HG03354 (cell line): Measurements from ENCODE around the gene CRLF1.
"Not testable (repeated sequence)": the region's sequence is repeated elsewhere in the genome, so short reads cannot be mapped to it uniquely, and the experiment has no call there.

Source experiments
- ATAC-seq: cut with Tn5 transposase; IDR thresholded peaks from one replicate; pipeline ENCODE4 v1.9.1; 2021; ENCODE audit warnings: mild to moderate bottlenecking; ENCODE audit not compliant: unreplicated experiment, poor library complexity, severe bottlenecking

CRLF1 gene

GRCh38 chr19:18596752-18597157, 9.8 kb downstream of the CRLF1 start:
- no peak for ATAC-seq

DNA sequence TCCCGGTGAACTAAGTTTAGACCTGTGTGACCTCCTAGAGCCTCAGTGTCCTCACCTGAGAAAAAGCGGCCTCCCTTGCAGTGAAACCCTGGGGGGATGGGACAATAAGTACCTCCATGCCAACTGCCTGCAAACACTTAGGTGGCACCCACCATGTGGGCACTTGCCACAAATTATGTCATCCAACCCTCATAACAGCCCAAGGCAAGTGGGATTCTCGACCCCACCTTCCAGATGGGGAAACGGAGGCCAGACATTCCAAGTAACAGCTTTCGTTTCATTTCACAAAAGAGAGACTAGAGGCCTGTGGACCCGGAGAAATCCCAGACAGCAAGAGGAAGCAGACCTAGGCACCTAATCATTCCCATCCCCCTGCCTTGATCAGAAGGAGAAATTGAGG, 11.1 kb downstream of the CRLF1 start:
- ATAC-seq, result no peak

- ATAC-seq, result no peak
Observed at GRCh38 chr19:18594824-18595373, 11.7 kb downstream of the CRLF1 start.

- no peak for ATAC-seq
Observed at GRCh38 chr19:18594096-18594823, 12.3 kb downstream of the CRLF1 start.

DNA sequence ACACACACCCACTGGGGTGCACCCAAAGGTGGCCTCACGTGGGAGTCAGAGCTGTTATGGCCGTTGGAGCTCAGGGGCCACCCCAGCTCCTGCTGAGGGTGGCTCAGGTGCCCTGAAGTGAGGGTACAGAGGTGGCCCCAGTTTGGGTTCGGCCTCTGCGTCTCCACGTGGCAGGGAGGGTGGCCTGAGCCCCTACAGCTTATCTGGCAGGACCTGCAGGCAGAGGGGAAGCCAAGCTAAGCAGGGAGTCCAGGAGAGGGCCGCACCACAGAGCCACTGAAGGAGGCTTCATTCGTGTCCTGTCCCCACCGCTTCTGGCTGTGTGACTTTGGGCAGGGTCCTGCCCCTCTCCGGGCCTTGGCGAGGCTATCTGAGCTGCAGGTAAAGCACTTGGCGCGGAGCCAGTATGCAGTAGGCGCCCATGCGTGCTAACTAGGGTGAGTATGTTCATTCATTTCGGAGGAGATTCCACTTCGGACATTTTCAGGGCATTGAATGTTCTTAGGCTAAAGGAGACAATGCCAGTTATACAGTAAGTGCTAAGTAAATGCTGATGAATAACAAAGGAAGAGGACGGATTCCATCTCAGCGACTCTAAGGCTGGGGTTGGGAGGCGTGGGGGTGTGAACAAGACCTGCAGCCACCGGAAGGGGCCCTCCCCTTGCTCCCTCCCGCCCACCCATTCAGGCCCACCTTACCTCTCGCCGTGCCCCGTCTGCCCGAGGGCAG, 13.1 kb downstream of the CRLF1 start:
- no peak for ATAC-seq

DNA sequence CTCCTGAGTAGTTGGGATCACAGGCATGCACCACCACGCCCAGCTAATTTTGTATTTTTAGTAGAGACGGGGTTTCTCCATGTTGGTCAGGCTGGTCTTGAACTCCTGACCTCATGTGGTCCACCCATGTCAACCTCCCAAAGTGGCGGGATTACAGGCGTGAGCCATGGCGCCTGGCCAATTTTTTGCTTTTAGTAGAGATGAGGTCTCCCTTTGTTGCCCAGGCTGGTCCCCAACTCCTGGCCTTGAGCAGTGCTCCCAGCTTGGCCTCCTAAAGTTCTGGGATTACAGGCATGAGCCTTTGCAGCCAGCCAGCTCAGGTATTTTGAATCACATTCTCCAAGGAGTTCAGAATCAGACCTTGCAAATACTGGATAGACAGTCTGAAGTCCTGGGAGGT, 13.9 kb downstream of the CRLF1 start:
- ATAC-seq, result not testable (repeated sequence)

DNA sequence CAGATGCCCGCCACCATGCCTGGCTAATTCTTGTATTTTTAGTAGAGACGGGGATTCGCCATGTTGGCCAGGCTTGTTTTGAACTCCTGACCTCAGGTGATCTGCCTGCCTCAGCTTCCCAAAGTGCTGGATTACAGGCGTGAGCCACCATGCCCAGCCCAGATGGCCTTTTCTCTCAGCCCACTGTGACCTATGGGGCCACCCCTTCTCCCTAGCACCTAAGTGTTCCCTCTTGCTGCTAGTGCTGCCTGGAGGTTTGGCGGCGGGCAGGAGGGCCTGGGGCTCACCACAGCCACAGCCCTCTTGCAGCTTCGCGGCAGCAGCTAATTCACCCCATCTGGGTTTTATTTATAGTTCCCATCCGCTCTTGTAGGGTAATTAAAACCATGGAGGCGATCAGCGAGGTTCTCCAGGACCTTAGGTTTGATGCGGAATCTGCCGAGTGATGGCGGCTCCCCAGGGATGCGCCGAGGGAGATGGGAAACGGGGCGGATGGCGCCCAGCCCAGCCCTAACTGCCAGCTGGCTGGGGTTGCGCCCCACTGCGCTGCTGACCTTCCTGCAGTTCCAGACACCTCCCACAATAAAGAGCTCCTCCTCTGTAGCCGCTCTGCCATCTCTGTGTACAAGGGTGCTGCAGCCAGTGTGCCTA, 14.7 kb downstream of the CRLF1 start:
- no peak for ATAC-seq

GRCh38 chr19:18590273-18591272, 16.0 kb downstream of the CRLF1 start:
- ATAC-seq, result no peak

- peak; percentile 40 for ATAC-seq
Observed at GRCh38 chr19:18589380-18590272, 17.0 kb downstream of the CRLF1 start.

- peak; percentile 72 for ATAC-seq
Observed at GRCh38 chr19:18588611-18589379, 17.8 kb downstream of the CRLF1 start, which contains the start of gene REX1BD. Gene REX1BD (plus strand): TSS chr19:18588798. CDS start chr19:18588802, 4 bp downstream.

DNA sequence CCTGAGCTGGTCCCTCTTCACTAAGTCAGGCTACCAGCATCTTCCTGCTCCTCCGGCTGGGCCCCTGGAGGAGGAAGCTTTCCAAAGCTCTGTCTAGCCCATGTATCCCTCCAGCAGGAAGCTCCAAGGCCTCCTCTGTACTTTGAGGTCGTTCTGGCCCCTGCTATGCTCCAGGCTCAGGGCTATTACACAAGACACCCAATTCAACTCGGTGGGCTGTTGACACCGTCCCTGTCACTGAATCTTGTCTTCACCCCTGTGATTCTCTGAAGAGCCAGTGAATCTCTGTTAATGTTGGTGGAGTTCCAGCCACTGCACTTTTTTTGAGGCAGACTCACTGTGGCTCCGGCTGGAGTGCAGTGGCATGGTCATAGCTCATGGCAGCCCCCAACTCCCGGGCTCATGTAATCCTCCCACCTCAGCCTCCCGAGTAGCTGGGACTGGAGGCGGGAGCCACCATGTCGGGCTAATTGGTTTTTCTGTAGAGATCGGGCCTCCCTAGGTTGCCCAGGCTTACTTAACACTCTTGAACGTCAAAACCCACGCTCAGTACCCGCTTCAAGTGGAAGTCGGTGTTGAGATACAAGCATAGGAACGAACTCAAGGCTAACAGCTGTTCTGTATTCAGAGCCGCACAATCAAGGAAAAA, 18.5 kb downstream of the CRLF1 start:
- no peak for ATAC-seq

GRCh38 chr19:18587561-18587960, 19.0 kb downstream of the CRLF1 start:
- ATAC-seq, result no peak

DNA sequence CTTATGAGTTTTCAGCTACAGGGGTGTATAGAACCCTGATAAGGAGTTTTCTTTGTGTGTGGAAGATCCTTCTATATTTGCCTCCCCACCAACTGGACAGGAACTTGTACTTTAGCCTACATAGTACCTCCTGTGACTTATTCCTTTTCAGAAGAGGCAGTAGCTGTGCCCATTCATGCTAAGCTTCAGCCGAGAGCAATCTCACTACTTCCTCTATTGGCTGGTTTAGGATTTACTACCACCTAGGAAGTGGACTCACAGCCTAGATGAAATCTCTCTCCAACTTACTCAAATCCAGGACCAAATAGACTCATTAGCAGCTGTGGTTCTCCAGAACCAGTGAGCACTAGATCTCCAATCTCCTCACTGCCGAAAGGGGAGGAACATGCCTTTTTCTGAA, 20.3 kb downstream of the CRLF1 start:
- ATAC-seq, result no peak

GRCh38 chr19:18580311-18580710, 26.3 kb downstream of the CRLF1 start:
- no peak for ATAC-seq

DNA sequence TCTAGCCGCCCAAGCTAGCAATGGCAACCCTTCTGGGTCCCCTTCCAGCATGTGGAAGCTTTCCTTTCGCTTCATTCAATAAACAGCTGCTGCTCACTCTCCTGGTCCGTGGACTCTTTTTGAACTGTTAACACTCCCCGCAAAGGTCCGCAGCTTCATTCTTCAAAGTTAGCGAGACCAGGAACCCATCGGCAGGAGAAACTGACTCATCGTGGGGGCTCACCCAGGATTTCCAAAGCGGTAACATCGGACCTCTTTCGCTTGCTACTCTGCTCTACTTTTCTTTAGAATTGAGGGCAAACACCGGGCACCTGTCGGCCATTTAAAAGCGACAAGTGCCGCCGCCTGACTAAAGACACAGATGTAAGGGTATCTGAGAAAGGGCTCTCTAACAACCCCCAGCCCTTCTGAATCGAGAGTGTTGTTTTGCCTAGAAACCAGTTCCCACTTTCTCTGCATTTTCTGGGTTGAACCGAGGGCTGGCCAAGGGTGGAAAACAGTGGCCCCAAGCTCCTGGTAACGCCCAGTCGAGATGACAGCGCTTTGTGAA, 29.2 kb downstream of the CRLF1 start:
- ATAC-seq, result no peak

DNA sequence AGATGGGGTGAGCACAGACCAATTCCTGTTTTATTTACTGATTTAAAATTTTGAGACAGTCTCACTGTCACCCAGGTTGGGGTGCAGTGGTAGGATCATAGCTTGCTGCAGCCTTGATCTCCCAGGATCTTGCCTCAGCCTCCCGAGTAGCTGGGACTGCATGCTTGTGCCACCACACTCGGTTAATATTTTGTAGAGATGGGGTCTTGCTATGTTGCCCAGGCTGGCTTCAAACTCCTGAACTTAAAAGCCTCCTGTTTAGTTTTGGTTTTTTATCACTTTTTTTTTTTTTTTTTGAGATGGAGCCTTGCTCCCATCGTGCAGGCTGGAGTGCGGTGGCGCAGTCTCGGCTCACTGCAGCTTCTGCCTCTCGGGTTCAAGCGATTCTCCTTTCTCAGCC, 30.2 kb downstream of the CRLF1 start:
- ATAC-seq, result no peak
